Measurements from ENCODE around the gene RECK.

DNA sequence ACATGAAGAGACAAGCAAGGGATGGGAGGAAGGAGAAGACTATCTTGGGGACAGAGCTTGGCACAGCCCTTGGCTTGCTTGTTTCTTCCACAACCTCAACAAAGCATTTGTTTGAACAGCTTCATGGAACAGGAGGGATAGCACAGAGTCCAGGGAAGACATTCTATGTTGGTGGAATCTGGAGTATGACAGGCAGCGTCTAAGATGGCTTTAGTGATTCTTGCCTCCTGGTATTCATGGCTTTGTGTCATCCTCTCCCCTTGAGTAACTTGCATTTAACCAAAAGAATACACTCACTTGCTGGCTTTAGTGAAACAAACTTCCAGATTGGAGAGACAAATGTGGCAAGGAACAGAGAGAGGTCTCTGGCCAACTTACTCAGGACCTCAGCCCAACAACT is 30.8 kb upstream of the RECK start:
- no peak for TF ChIP-seq EZH2 (IDR thresholded peaks at IDR 0.05; ENCODE audit: insufficient read depth, poor library complexity, severe bottlenecking)
- TF ChIP-seq EZH2phosphoT487 (IDR thresholded peaks at IDR 0.05; ENCODE audit: insufficient read depth, low read depth) = no peak
